HEK293 (cell line): Measurements from ENCODE around the gene AKAP8.

Experiments
- CTCF ChIA-PET: fragments of 350-600 bp; formaldehyde crosslinking; extraction: SDS; loops from one replicate; lab custom pipeline; 2021; ENCODE audit warnings: antibody characterized with exemption; lab: Yijun Ruan, JAX
- POLR2A ChIA-PET: fragments of 300-600 bp; formaldehyde crosslinking; extraction: SDS; loops from one replicate; lab custom pipeline; 2020; ENCODE audit warnings: antibody characterized with exemption, inconsistent platforms; lab: Yijun Ruan, JAX
- H3K27ac ChIP-seq: fragments of 200-500 bp; sonication (Bioruptor generic); 2 replicates; pipeline ENCODE4 v1.5.1; 2014; ENCODE audit warnings: low read depth, low read length, control low read depth, inconsistent platforms; ENCODE audit errors: extremely low read depth
- H3K36me3 ChIP-seq, 2 experiments: fragments of 200-500 bp in 1 of 2; sonication (Bioruptor generic) in 1 of 2; 1 replicate in 1 of 2; 2 replicates in 1 of 2; pipeline ENCODE4 v1.5.1; 2014 to 2017; ENCODE audit warnings: inconsistent platforms in 2 of 2, low read length in 2 of 2; ENCODE audit not compliant: control insufficient read depth in 2 of 2, insufficient read depth in 1 of 2
- H3K4me1 ChIP-seq: fragments of 200-500 bp; sonication (Bioruptor generic); 2 replicates; pipeline ENCODE4 v1.5.1; 2014; ENCODE audit warnings: mild to moderate bottlenecking, low read length, inconsistent platforms; ENCODE audit not compliant: control insufficient read depth, insufficient read depth
- H3K4me3 ChIP-seq: 2 replicates; pipeline ENCODE4 v1.5.1; 2011; ENCODE audit warnings: low read depth, mild to moderate bottlenecking, control low read depth, low read length, moderate library complexity
- H3K9me3 ChIP-seq: fragments of 200-500 bp; sonication (Bioruptor generic); 2 replicates; pipeline ENCODE4 v1.5.1; 2014; ENCODE audit warnings: low read depth, low read length, inconsistent platforms; ENCODE audit not compliant: control insufficient read depth, insufficient read depth
- BCL11B ChIP-seq: fragments of 450-650 bp; formaldehyde crosslinking; IDR thresholded peaks from 2 replicates; pipeline ENCODE4 v1.5.1; 2016; ENCODE audit warnings: low read depth, missing biosample characterization, missing genetic modification characterization
- MZF1 ChIP-seq: fragments of 450-650 bp; formaldehyde crosslinking; IDR thresholded peaks from 2 replicates; pipeline ENCODE4 v1.5.1; 2017; ENCODE audit warnings: missing biosample characterization, missing genetic modification characterization, borderline replicate concordance
- REPIN1 ChIP-seq: fragments of 450-650 bp; formaldehyde crosslinking; IDR thresholded peaks from 2 replicates; pipeline ENCODE4 v1.5.1; 2017; ENCODE audit warnings: missing biosample characterization, missing genetic modification characterization, low read depth
- REST ChIP-seq: fragments of 450-650 bp; formaldehyde crosslinking; IDR thresholded peaks from 2 replicates; pipeline ENCODE4 v1.5.1; 2016; ENCODE audit warnings: missing biosample characterization, missing genetic modification characterization
- YY1 ChIP-seq: fragments of 450-650 bp; formaldehyde crosslinking; IDR thresholded peaks from 2 replicates; pipeline ENCODE4 v1.5.1; 2018; ENCODE audit warnings: missing biosample characterization, missing genetic modification characterization
- ZBTB11 ChIP-seq: fragments of 450-650 bp; formaldehyde crosslinking; conservative IDR thresholded peaks from 2 replicates; pipeline ENCODE4 v1.5.1; 2016; ENCODE audit warnings: low read depth, missing biosample characterization, missing genetic modification characterization
- ZBTB17 ChIP-seq: fragments of 450-650 bp; formaldehyde crosslinking; IDR thresholded peaks from 2 replicates; pipeline ENCODE4 v1.5.1; 2016; ENCODE audit warnings: missing biosample characterization, missing genetic modification characterization
- ZFHX2 ChIP-seq: fragments of 450-650 bp; formaldehyde crosslinking; conservative IDR thresholded peaks from 2 replicates; pipeline ENCODE4 v1.5.1; 2016; ENCODE audit warnings: missing biosample characterization, missing genetic modification characterization
- ZFP41 ChIP-seq: fragments of 450-650 bp; formaldehyde crosslinking; IDR thresholded peaks from 2 replicates; pipeline ENCODE4 v1.5.1; 2016; ENCODE audit warnings: missing biosample characterization, missing genetic modification characterization, borderline replicate concordance
- ZNF148 ChIP-seq: fragments of 450-650 bp; formaldehyde crosslinking; IDR thresholded peaks from 2 replicates; pipeline ENCODE4 v1.5.0; 2017; ENCODE audit warnings: missing biosample characterization, missing genetic modification characterization, borderline replicate concordance
- ZNF2 ChIP-seq: fragments of 450-650 bp; formaldehyde crosslinking; IDR thresholded peaks from 2 replicates; pipeline ENCODE4 v1.5.1; 2016; ENCODE audit warnings: missing biosample characterization, missing genetic modification characterization
- ZNF221 ChIP-seq: fragments of 450-650 bp; formaldehyde crosslinking; IDR thresholded peaks from 2 replicates; pipeline ENCODE4 v1.5.1; 2017; ENCODE audit warnings: missing biosample characterization, missing genetic modification characterization, borderline replicate concordance
- ZNF449 ChIP-seq: fragments of 450-650 bp; formaldehyde crosslinking; IDR thresholded peaks from 2 replicates; pipeline ENCODE4 v1.5.1; 2017; ENCODE audit warnings: missing biosample characterization, mild to moderate bottlenecking, missing genetic modification characterization, moderate library complexity
- ZNF518A ChIP-seq: fragments of 450-650 bp; formaldehyde crosslinking; conservative IDR thresholded peaks from 2 replicates; pipeline ENCODE4 v1.5.1; 2016; ENCODE audit warnings: low read depth, missing biosample characterization, missing genetic modification characterization
- ZNF571 ChIP-seq: fragments of 450-650 bp; formaldehyde crosslinking; IDR thresholded peaks from 2 replicates; pipeline ENCODE4 v1.5.0; 2017; ENCODE audit warnings: missing biosample characterization, missing genetic modification characterization
- ZNF596 ChIP-seq: fragments of 450-650 bp; IDR thresholded peaks from 2 replicates; pipeline ENCODE4 v1.5.0; 2018; ENCODE audit warnings: missing biosample characterization, mild to moderate bottlenecking, missing genetic modification characterization, moderate library complexity
- ZNF639 ChIP-seq: fragments of 450-650 bp; formaldehyde crosslinking; IDR thresholded peaks from 2 replicates; pipeline ENCODE4 v1.5.1; 2016; ENCODE audit warnings: missing biosample characterization, missing genetic modification characterization
- ZNF747 ChIP-seq: fragments of 450-650 bp; formaldehyde crosslinking; IDR thresholded peaks from 2 replicates; pipeline ENCODE4 v1.5.1; 2016; ENCODE audit warnings: missing biosample characterization, missing genetic modification characterization
- ZSCAN23 ChIP-seq: fragments of 450-650 bp; formaldehyde crosslinking; IDR thresholded peaks from 2 replicates; pipeline ENCODE4 v1.5.1; 2016; ENCODE audit warnings: missing biosample characterization, missing genetic modification characterization
- ZXDB ChIP-seq: fragments of 450-650 bp; formaldehyde crosslinking; IDR thresholded peaks from 2 replicates; pipeline ENCODE4 v1.5.1; 2016; ENCODE audit warnings: missing biosample characterization, missing genetic modification characterization

AKAP8 gene

GRCh38 chr19:15358918-15359317, 20.7 kb downstream of the AKAP8 start:
- ChIA-PET CTCF (interaction anchor here (0.6 kb wide), 1 partner anchor 96 kb away, joined by 3 read pairs; no protein-coding TSS in a partner anchor), POLR2A (no interaction called here)
- no peak overlapping the region for H3K27ac ChIP-seq
- peaks cover 41 to 68% of the 10 kb centered on the region in 2 experiments for H3K36me3 ChIP-seq
- H3K4me1 ChIP-seq, result no peaks in the 10 kb centered on the region
- no peak overlapping the region for H3K4me3 ChIP-seq
- H3K9me3 ChIP-seq, result no peaks in the 10 kb centered on the region
- no peak for TF ChIP-seq YY1 (tag by site-specific recombination)
- TF ChIP-seq BCL11B (tag by site-specific recombination), result no peak
- TF ChIP-seq ZSCAN23 (tag by site-specific recombination), result no peak
- no peak for TF ChIP-seq ZNF747 (tag by site-specific recombination)
- no peak for TF ChIP-seq ZNF518A (tag by site-specific recombination)
- no peak for TF ChIP-seq ZFHX2 (tag by site-specific recombination)
- TF ChIP-seq ZNF221, result no peak
- TF ChIP-seq MZF1 (tag by site-specific recombination), result no peak
- TF ChIP-seq ZXDB, result no peak
- TF ChIP-seq ZBTB17 (tag by site-specific recombination), result no peak
- no peak for TF ChIP-seq ZBTB11 (tag by site-specific recombination)
- no peak for TF ChIP-seq ZFP41
- no peak for TF ChIP-seq ZNF596 (tag by site-specific recombination)
- no peak for TF ChIP-seq ZNF639
- TF ChIP-seq REPIN1, result no peak
- TF ChIP-seq ZNF2 (tag by site-specific recombination), result no peak
- no peak for TF ChIP-seq ZNF449
- no peak for TF ChIP-seq REST (tag by site-specific recombination)
- TF ChIP-seq ZNF571, result no peak
- TF ChIP-seq ZNF148, result no peak
- TF ChIP-seq, all 188 proteins: peak for 0
